Left ventricle myocardium superior (tissue), 1 donor: ENCODE measurements around the gene RACK1. TPM values are rescaled to one million over a fixed set of nuclear protein-coding genes. Genes with fewer than 3 reads are reported as not detected.
A peak's percentile ranks its signal among the peaks of the same experiment; 100 is the strongest.

Experiments used
- ATAC-seq: fragments of 200-7000 bp; cut with Tn5 transposase; one replicate; pipeline ENCODE4 v1.9.1; 2020; ENCODE audit warnings: mild to moderate bottlenecking, moderate library complexity
- DNase-seq: peaks from one replicate; pipeline ENCODE4 v3.0.0-alpha.2; 2020
- intact Hi-C: fragments of 100-400 bp; cut with micrococcal nuclease; formaldehyde crosslinking; loops from one replicate; pipeline ENCODE4 v1.11.0; 2022
- total RNA-seq: library from RNA; stranded (reverse); fragmentation: NEBNext Ultra II Directional; extraction: Animal tissue kit (Norgen Biotek cat#: 25700); gene quantifications from one replicate; pipeline ENCODE4 v1.2.1, GENCODE V29; 2021
- donor health status: DM: no; HTN: yes; CAD: no; lungs with severe emphysema.

Gene RACK1
- total RNA-seq, 1 donor from 2014 or later, result 641 TPM

- DNase-seq, result no peak
- intact Hi-C loops, result no loop called here
- ATAC-seq, result no peak
These were observed 6.6 kb downstream of the RACK1 start for GRCh38 chr5:181236954-181237641.

GRCh38 chr5:181236471-181236870, 7.2 kb downstream of the RACK1 start:
- intact Hi-C loops, result no loop called here
- no peak for DNase-seq
- ATAC-seq, result no peak

- intact Hi-C loops, result no loop called here
- DNase-seq (no peak), ATAC-seq (no peak)
These were observed 7.9 kb downstream of the RACK1 start for GRCh38 chr5:181235689-181236366.

GRCh38 chr5:181235323-181235688, 8.4 kb downstream of the RACK1 start:
- ATAC-seq (no peak), DNase-seq (no peak)
- intact Hi-C loops, result no loop called here

- peak; percentile 6 for ATAC-seq
- DNase-seq, result no peak
- intact Hi-C loops, result no loop called here
These were observed 9.0 kb downstream of the RACK1 start for GRCh38 chr5:181234455-181235306.

GRCh38 chr5:181233801-181234454, 9.8 kb downstream of the RACK1 start:
- ATAC-seq (no peak), DNase-seq (no peak)
- intact Hi-C loops, result no loop called here

GRCh38 chr5:181233088-181233800, 10.5 kb downstream of the RACK1 start:
- no peak for ATAC-seq
- intact Hi-C loops, result no loop called here
- DNase-seq, result no peak

- DNase-seq (no peak), ATAC-seq (no peak)
- intact Hi-C loops, result no loop called here
These were observed 11.1 kb downstream of the RACK1 start for GRCh38 chr5:181232593-181232992.

- intact Hi-C loops, result no loop called here
- ATAC-seq, result no peak
- no peak for DNase-seq
These were observed 12.3 kb downstream of the RACK1 start for GRCh38 chr5:181231432-181231831.

GRCh38 chr5:181230551-181230950, 13.2 kb downstream of the RACK1 start:
- intact Hi-C loops, result no loop called here
- DNase-seq (no peak), ATAC-seq (no peak)

GRCh38 chr5:181229996-181230395, 13.7 kb downstream of the RACK1 start:
- intact Hi-C loops, result no loop called here
- no peak for ATAC-seq

GRCh38 chr5:181224390-181225229, 19.1 kb downstream of the RACK1 start:
- intact Hi-C loops, result no loop called here
- ATAC-seq (no peak), DNase-seq (no peak)

More at GRCh38 chr5:181229996-181230395, 13.7 kb downstream of the RACK1 start:
- no peak for DNase-seq

- intact Hi-C loops, result no loop called here
- ATAC-seq (peak; percentile 3), DNase-seq (peak; percentile 70)
These were observed 19.8 kb downstream of the RACK1 start for GRCh38 chr5:181223729-181224389.

- DNase-seq, result peak; percentile 99
- ATAC-seq, result peak; percentile 89
- intact Hi-C loops, result no loop called here
These were observed 20.5 kb downstream of the RACK1 start, which contains the start of gene TRIM41 for GRCh38 chr5:181223058-181223728. Gene TRIM41 (plus strand): TSS chr5:181223281. CDS start chr5:181224000, 719 bp downstream.

GRCh38 chr5:181222630-181223057, 21.1 kb downstream of the RACK1 start:
- no peak for DNase-seq

GRCh38 chr5:181221792-181222629, 21.7 kb downstream of the RACK1 start:
- peak; percentile 93 for DNase-seq
- intact Hi-C loops, result no loop called here
- peak; percentile 70 for ATAC-seq

More at GRCh38 chr5:181222630-181223057, 21.1 kb downstream of the RACK1 start:
- intact Hi-C loops, result no loop called here
- ATAC-seq, result peak; percentile 11
